Mucosa of descending colon (tissue), 3 donors: ENCODE data around the gene AFDN. TPM values are rescaled to one million over a fixed set of nuclear protein-coding genes. Genes with fewer than 3 reads are reported as not detected.

Experiments
- ATAC-seq: fragments of 200-7000 bp; cut with Tn5 transposase; one replicate; pipeline ENCODE4 v1.9.1; 2020; ENCODE audit warnings: mild to moderate bottlenecking, moderate library complexity
- DNase-seq, 3 donors: peaks; one replicate each; pipeline ENCODE4 v3.0.0-alpha.2; 2020
- H3K36me3 ChIP-seq: fragments of 200-600 bp; one replicate; pipeline ENCODE4 v1.8.0; 2021; ENCODE audit warnings: low read depth, mild to moderate bottlenecking
- H3K4me1 ChIP-seq: fragments of 200-600 bp; one replicate; pipeline ENCODE4 v1.8.0; 2021; ENCODE audit warnings: low read depth, mild to moderate bottlenecking
- H3K4me3 ChIP-seq: fragments of 200-600 bp; one replicate; pipeline ENCODE4 v1.8.0; 2021; ENCODE audit warnings: mild to moderate bottlenecking
- H3K9me3 ChIP-seq: fragments of 200-600 bp; one replicate; pipeline ENCODE4 v1.8.0; 2021; ENCODE audit warnings: mild to moderate bottlenecking
- CTCF ChIP-seq: fragments of 200-600 bp; IDR thresholded peaks from one replicate; pipeline ENCODE4 v1.8.0; 2022; ENCODE audit warnings: antibody characterized with exemption, mild to moderate bottlenecking
- intact Hi-C, 2 donors: fragments of 100-400 bp; cut with DNase I in 1 of 2; cut with micrococcal nuclease in 1 of 2; formaldehyde crosslinking; loops; one replicate each; pipeline versions ENCODE4 v1.11.0 to v1.11.1; 2022; cut with DNase I, micrococcal nuclease
- total RNA-seq, 3 donors: library from RNA; stranded (reverse); fragmentation: NEBNext Ultra II Directional in 2 of 3; extraction: Animal tissue kit (Norgen Biotek cat#: 25700) in 2 of 3; gene quantifications; one replicate each; pipeline versions ENCODE4 v1.2.1 to v1.2.4, GENCODE V29; 2021 to 2023
- donor health status: DM: no; HTN: no; CAD: no; lungs with moderate emphysema.
- donor health status: DM: no; HTN: no; CAD: no.
- donor health status: DM: no; HTN: yes; CAD: no.

AFDN gene
- total RNA-seq, 3 donors from 2014 or later, result 168 to 231 (median 208) TPM

GRCh38 chr6:167941822-167942221 lies 115.1 kb downstream of the AFDN start:
- intact Hi-C loops, result no loop called here
- Histone ChIP-seq H3K4me1 (peaks cover 17% of the 10 kb centered on the region), H3K36me3 (no peaks in the 10 kb centered on the region), H3K4me3 (no peak overlapping the region), H3K9me3 (no peaks in the 10 kb centered on the region)
- TF ChIP-seq CTCF, result no peak
- no peak for ATAC-seq
- DNase-seq, result no peak

- no peak for TF ChIP-seq CTCF
- intact Hi-C loops, result no loop called here
- DNase-seq (no peak), ATAC-seq (no peak)
- Histone ChIP-seq H3K4me3 (no peak overlapping the region), H3K4me1 (no peaks in the 10 kb centered on the region), H3K36me3 (peaks cover 12% of the 10 kb centered on the region), H3K9me3 (no peaks in the 10 kb centered on the region)
Measured at GRCh38 chr6:167944130-167944529, 117.4 kb downstream of the AFDN start.

- Histone ChIP-seq H3K9me3 (no peaks in the 10 kb centered on the region), H3K4me1 (no peaks in the 10 kb centered on the region), H3K36me3 (peaks cover 12% of the 10 kb centered on the region), H3K4me3 (no peak overlapping the region)
- DNase-seq, result no peak
- intact Hi-C loops, result no loop called here
- no peak for ATAC-seq
- TF ChIP-seq CTCF, result no peak
Measured at GRCh38 chr6:167946007-167946406, 119.3 kb downstream of the AFDN start.

GRCh38 chr6:167946604-167947003 lies 119.9 kb downstream of the AFDN start:
- H3K9me3 ChIP-seq, result no peaks in the 10 kb centered on the region
- TF ChIP-seq CTCF, result no peak
- peaks cover 16% of the 10 kb centered on the region for H3K36me3 ChIP-seq
- intact Hi-C loops, result no loop called here
- H3K4me1 ChIP-seq, result no peaks in the 10 kb centered on the region
- no peak overlapping the region for H3K4me3 ChIP-seq
- ATAC-seq (no peak), DNase-seq (no peak)

GRCh38 chr6:167947716-167948115 lies 121.0 kb downstream of the AFDN start:
- Histone ChIP-seq H3K4me3 (no peak overlapping the region), H3K4me1 (no peaks in the 10 kb centered on the region), H3K9me3 (no peaks in the 10 kb centered on the region), H3K36me3 (peaks cover 18% of the 10 kb centered on the region)
- TF ChIP-seq CTCF, result no peak
- DNase-seq, result no peak
- no peak for ATAC-seq
- intact Hi-C loops, result no loop called here

GRCh38 chr6:167948716-167949115 lies 122.0 kb downstream of the AFDN start:
- ATAC-seq (no peak), DNase-seq (no peak)
- H3K4me3 ChIP-seq, result no peak overlapping the region
- H3K4me1 ChIP-seq, result no peaks in the 10 kb centered on the region
- intact Hi-C loops, result no loop called here
- H3K9me3 ChIP-seq, result no peaks in the 10 kb centered on the region
- TF ChIP-seq CTCF, result no peak
- peaks cover 18% of the 10 kb centered on the region for H3K36me3 ChIP-seq
